Activated CD4-positive, alpha-beta T cell treated with anti-CD3 and anti-CD28 coated beads for 36 hours (primary cell): ENCODE results near the gene TOR4A. TPM values are rescaled to one million over a fixed set of nuclear protein-coding genes. Genes with fewer than 3 reads are reported as not detected.
"Not testable (repeated sequence)": the region's sequence is repeated elsewhere in the genome, so short reads cannot be mapped to it uniquely, and the experiment has no call there.

Experiments
- ATAC-seq: fragments of 200-7000 bp; cut with Tn5 transposase; one replicate; pipeline ENCODE4 v1.10.0; 2021; ENCODE audit warnings: mild to moderate bottlenecking, moderate library complexity
- CTCF ChIA-PET: fragments of 350-600 bp; sonication (Branson Sonifier 250); formaldehyde crosslinking; loops from one replicate; lab custom pipeline; 2021; ENCODE audit warnings: antibody characterized with exemption; lab: Charles Lee
- POLR2A ChIA-PET: fragments of 350-600 bp; sonication (Branson Sonifier 250); formaldehyde crosslinking; loops from one replicate; lab custom pipeline; 2021; ENCODE audit warnings: antibody characterized with exemption, inconsistent platforms; lab: Charles Lee
- DNase-seq: peaks from one replicate; pipeline ENCODE4 v3.0.0-alpha.2; 2020
- H3K27ac Mint-ChIP-seq: one replicate; pipeline ENCODE4 v1.8.0; 2021; ENCODE audit warnings: mixed read lengths
- H3K27me3 Mint-ChIP-seq: one replicate; pipeline ENCODE4 v1.8.0; 2021; ENCODE audit warnings: mixed read lengths
- H3K36me3 Mint-ChIP-seq: one replicate; pipeline ENCODE4 v1.8.0; 2021; ENCODE audit warnings: low read depth, mixed read lengths
- H3K4me1 Mint-ChIP-seq: one replicate; pipeline ENCODE4 v1.8.0; 2021; ENCODE audit warnings: mixed read lengths
- H3K4me3 Mint-ChIP-seq: one replicate; pipeline ENCODE4 v1.8.0; 2021; ENCODE audit warnings: mild to moderate bottlenecking, moderate library complexity, mixed read lengths
- H3K9me3 Mint-ChIP-seq: one replicate; pipeline ENCODE4 v1.8.0; 2021; ENCODE audit warnings: low read depth, mixed read lengths
- intact Hi-C, 2 experiments: fragments of 100-400 bp; cut with DNase I in 1 of 2; cut with micrococcal nuclease in 1 of 2; formaldehyde crosslinking; loops; one replicate each; pipeline versions ENCODE4 v1.14.2 to v1.15.1; 2022 to 2024; cut with DNase I, micrococcal nuclease
- total RNA-seq, 2 experiments: library from RNA; stranded (reverse); gene quantifications; one replicate each; pipeline ENCODE4 v1.2.3, GENCODE V29; 2021

The TOR4A gene
- total RNA-seq, 2 experiments from 2014 or later: 2.6 to 3.4 TPM

GRCh38 chr9:137327641-137328550 is 50.4 kb downstream of the TOR4A start:
- Mint-ChIP-seq H3K27ac (peak overlapping the region; percentile 67), H3K27me3 (peaks cover 10% of the 10 kb centered on the region), H3K4me3 (peak overlapping the region; percentile 14)
- CTCF ChIA-PET, H3K9me3 Mint-ChIP-seq, POLR2A ChIA-PET, DNase-seq, H3K4me1 Mint-ChIP-seq, ATAC-seq, H3K36me3 Mint-ChIP-seq: not testable (repeated sequence)
- intact Hi-C loops: loop anchor here in 1 of 2 experiments (2.0 to 5.0 kb wide), 2 partner anchors 25 to 69 kb away; partner anchors contain the start of gene NRARP

- peaks cover 10% of the 10 kb centered on the region for H3K27me3 Mint-ChIP-seq
- H3K4me1 Mint-ChIP-seq, CTCF ChIA-PET, H3K27ac Mint-ChIP-seq, ATAC-seq, H3K4me3 Mint-ChIP-seq, POLR2A ChIA-PET, DNase-seq, H3K36me3 Mint-ChIP-seq, H3K9me3 Mint-ChIP-seq: not testable (repeated sequence)
- intact Hi-C loops: loop anchor here in 1 of 2 experiments (5.0 kb wide), 1 partner anchor 68 kb away; no protein-coding TSS in a partner anchor
Measured at GRCh38 chr9:137329590-137329989, 52.1 kb downstream of the TOR4A start.

GRCh38 chr9:137330689-137331088 is 53.2 kb downstream of the TOR4A start:
- H3K4me3 Mint-ChIP-seq: no peak overlapping the region
- POLR2A ChIA-PET: no interaction called here
- intact Hi-C loops: no loop called here
- DNase-seq (no peak), ATAC-seq (no peak)
- peaks cover 7% of the 10 kb centered on the region for H3K27me3 Mint-ChIP-seq
- H3K27ac Mint-ChIP-seq: no peak overlapping the region
- peaks cover 9% of the 10 kb centered on the region for H3K4me1 Mint-ChIP-seq
- peaks cover 8% of the 10 kb centered on the region for H3K36me3 Mint-ChIP-seq
- H3K9me3 Mint-ChIP-seq: peaks cover 6% of the 10 kb centered on the region
- CTCF ChIA-PET: interaction anchor here (0.6 kb wide), 1 partner anchor 46 kb away, joined by 3 read pairs; no protein-coding TSS in a partner anchor

- Mint-ChIP-seq H3K36me3 (peaks cover 6% of the 10 kb centered on the region), H3K4me1 (peaks cover 2% of the 10 kb centered on the region), H3K4me3 (no peak overlapping the region), H3K27ac (no peak overlapping the region), H3K27me3 (no peaks in the 10 kb centered on the region), H3K9me3 (peaks cover 8% of the 10 kb centered on the region)
- DNase-seq: no peak
- intact Hi-C loops: no loop called here
- ChIA-PET POLR2A (no interaction called here), CTCF (no interaction called here)
- ATAC-seq: no peak
Measured at GRCh38 chr9:137331929-137332328, 54.4 kb downstream of the TOR4A start.

Other genes starting within 250 kb of the TOR4A start
- 10 to 100 TPM; 20.4 to 23.7 TPM for gene ABCA2, start 249.5 kb upstream of the TOR4A start, total RNA-seq
- 1 to 10 TPM; 1.3 to 1.6 TPM for gene FUT7, start 245.6 kb upstream of the TOR4A start, total RNA-seq
- 10 to 100 TPM; 21.0 to 23.1 TPM for gene NPDC1, start 231.5 kb upstream of the TOR4A start, total RNA-seq
- gene ENTPD2, start 223.7 kb upstream of the TOR4A start, total RNA-seq: under 1 TPM in 1 of 2 experiments, not detected in 1; 0.19 TPM
- gene SAPCD2, start 207.2 kb upstream of the TOR4A start, total RNA-seq: 1 to 10 TPM; 6.4 to 8.8 TPM
- gene UAP1L1, start 200.2 kb upstream of the TOR4A start, total RNA-seq: 10 to 100 TPM; 12.5 to 14.4 TPM
- 10 to 100 TPM; 21.6 to 26.7 TPM for gene MAN1B1, start 190.7 kb upstream of the TOR4A start, total RNA-seq
- 100 to 1,000 TPM; 188 to 204 TPM for gene DPP7, start 163.0 kb upstream of the TOR4A start, total RNA-seq
- gene GRIN1, start 138.6 kb upstream of the TOR4A start, total RNA-seq: under 1 TPM in 1 of 2 experiments, not detected in 1; 0.14 TPM
- not detected for gene LRRC26, start 107.7 kb upstream of the TOR4A start, total RNA-seq
- not detected for gene TMEM210, start 105.7 kb upstream of the TOR4A start, total RNA-seq
- 10 to 100 TPM; 30.8 to 38.4 TPM for gene ANAPC2, start 89.2 kb upstream of the TOR4A start, total RNA-seq
- 10 to 100 TPM; 53.6 to 58.6 TPM for gene SSNA1, start 89.0 kb upstream of the TOR4A start, total RNA-seq
- 1 to 10 TPM; 5.6 to 5.8 TPM for gene TPRN, start 77.0 kb upstream of the TOR4A start, total RNA-seq
- 10 to 100 TPM; 25.0 to 30.7 TPM for gene TMEM203, start 72.1 kb upstream of the TOR4A start, total RNA-seq
- 10 to 100 TPM; 27.0 to 27.8 TPM for gene NDOR1, start 72.0 kb upstream of the TOR4A start, total RNA-seq
- gene RNF208, start 55.5 kb upstream of the TOR4A start, total RNA-seq: 1 to 10 TPM; 7.1 to 8.9 TPM
- under 1 TPM; 0.23 to 0.42 TPM for gene CYSRT1, start 52.6 kb upstream of the TOR4A start, total RNA-seq
- gene RNF224, start 50.2 kb upstream of the TOR4A start, total RNA-seq: not detected
- gene SLC34A3, start 46.8 kb upstream of the TOR4A start, total RNA-seq: not detected
- gene TUBB4B, start 36.4 kb upstream of the TOR4A start, total RNA-seq: 100 to 1,000 TPM; 264 to 278 TPM
- not detected for gene STPG3, start 26.4 kb upstream of the TOR4A start, total RNA-seq
- gene NELFB, start 22.4 kb upstream of the TOR4A start, total RNA-seq: 10 to 100 TPM; 41.4 to 54.1 TPM
- gene NRARP, start 24.5 kb downstream of the TOR4A start, total RNA-seq: 1 to 10 TPM; 2.1 TPM
- gene EXD3, start 145.4 kb downstream of the TOR4A start, total RNA-seq: 1 to 10 TPM; 6.7 to 7.1 TPM
- gene NOXA1, start 145.7 kb downstream of the TOR4A start, total RNA-seq: 1 to 10 TPM in 1 of 2 experiments, under 1 TPM in 1; 0.97 to 1.7 TPM
- gene ENTPD8, start 163.6 kb downstream of the TOR4A start, total RNA-seq: not detected
- gene NSMF, start 181.6 kb downstream of the TOR4A start, total RNA-seq: 10 to 100 TPM; 63.6 to 65.0 TPM